Panc1 (cell line): ENCODE results near the gene MAP4K2. TPM values are rescaled to one million over a fixed set of nuclear protein-coding genes. Genes with fewer than 3 reads are reported as not detected.

ENCODE experiments used
- ATAC-seq: fragments of 200-7000 bp; cut with Tn5 transposase; 2 replicates; pipeline ENCODE4 v1.9.1; 2020; ENCODE audit warnings: mild to moderate bottlenecking, moderate library complexity
- BruUV-seq: library from RNA; stranded (reverse); fragments of 400-500 nt; replicated peaks from 2 replicates; lab custom pipeline; 2021; lab: Mats Ljungman, UMichigan
- CTCF ChIA-PET: fragments of 300-600 bp; sonication (Branson Sonifier 250); formaldehyde crosslinking; loops from one replicate; lab custom pipeline; 2022; ENCODE audit warnings: antibody characterized with exemption; lab: Charles Lee
- POLR2A ChIA-PET: fragments of 300-600 bp; sonication (Branson Sonifier 250); formaldehyde crosslinking; loops from one replicate; lab custom pipeline; 2022; ENCODE audit warnings: antibody characterized with exemption; lab: Charles Lee
- DNase-seq: peaks from one replicate; pipeline ENCODE4 v3.0.0-alpha.2; 2010; ENCODE audit warnings: low read depth, low spot score
- H3K27ac ChIP-seq: 2 replicates; pipeline ENCODE4 v1.5.1; 2011; ENCODE audit warnings: mild to moderate bottlenecking, low read length, inconsistent platforms
- H3K27me3 ChIP-seq: fragments of 200-500 bp; sonication (Bioruptor generic); 2 replicates; pipeline ENCODE4 v1.6.0; 2014; ENCODE audit warnings: low read length, inconsistent platforms; ENCODE audit not compliant: control insufficient read depth, insufficient read depth
- H3K36me3 ChIP-seq: fragments of 200-500 bp; sonication (Bioruptor generic); 2 replicates; pipeline ENCODE4 v1.5.1; 2014; ENCODE audit warnings: inconsistent platforms, mild to moderate bottlenecking, low read length, moderate library complexity; ENCODE audit not compliant: control insufficient read depth, insufficient read depth
- H3K4me1 ChIP-seq: 2 replicates; pipeline ENCODE4 v1.5.1; 2011; ENCODE audit warnings: inconsistent platforms, mild to moderate bottlenecking, low read length, moderate library complexity; ENCODE audit not compliant: control insufficient read depth, insufficient read depth
- H3K4me3 ChIP-seq, 2 experiments: 2 replicates each; pipeline ENCODE4 v1.5.1; 2011 to 2012; ENCODE audit warnings: low read depth in 2 of 2, low read length in 2 of 2, mild to moderate bottlenecking in 2 of 2, inconsistent platforms in 1 of 2, moderate library complexity in 1 of 2
- H3K9me3 ChIP-seq: fragments of 200-500 bp; sonication (Bioruptor generic); 2 replicates; pipeline ENCODE4 v1.5.1; 2014; ENCODE audit warnings: low read depth, mild to moderate bottlenecking, inconsistent platforms, low read length, moderate library complexity; ENCODE audit not compliant: control insufficient read depth, insufficient read depth
- POLR2AphosphoS5 ChIP-seq: IDR thresholded peaks from 2 replicates; pipeline ENCODE4 v1.6.1; 2012; ENCODE audit warnings: mild to moderate bottlenecking, low read depth, low read length, moderate library complexity
- SIN3A ChIP-seq: IDR thresholded peaks from 2 replicates; pipeline ENCODE4 v1.6.1; 2012; ENCODE audit warnings: low read depth, mild to moderate bottlenecking, low read length, moderate library complexity, borderline replicate concordance; ENCODE audit not compliant: insufficient read depth
- TCF7L2 ChIP-seq: IDR thresholded peaks from 2 replicates; pipeline ENCODE4 v1.6.1; 2011; ENCODE audit warnings: mild to moderate bottlenecking, low read depth, low read length, inconsistent platforms
- in situ Hi-C: cut with HindIII; loops from 2 replicates; pipeline ENCODE4 v1.10.0; 2016; ENCODE audit warnings: low sequenced_read_pairs, low pct_unique_long_range_greater_than_20kb
- intact Hi-C: fragments of 100-400 bp; cut with micrococcal nuclease; formaldehyde crosslinking; loops from one replicate; pipeline ENCODE4 v1.10.0; 2022; ENCODE audit not compliant: unreplicated experiment
- total RNA-seq: library from RNA; stranded (reverse); gene quantifications from one replicate; pipeline ENCODE4 v1.2.1, GENCODE V29; 2021; ENCODE audit not compliant: unreplicated experiment
- TF ChIP-seq, protein P1 (sequence below), 2 experiments: IDR thresholded peaks; 2 replicates each; pipeline ENCODE4 v1.6.1; 2011 to 2012; ENCODE audit warnings: low read depth in 2 of 2, control low read depth in 1 of 2, low read length in 1 of 2, mild to moderate bottlenecking in 1 of 2, moderate library complexity in 1 of 2; ENCODE audit not compliant: insufficient read depth in 1 of 2
- TF ChIP-seq, protein P2 (sequence below): fragments of 450-650 bp; IDR thresholded peaks from 2 replicates; pipeline ENCODE4 v1.5.1; 2017; ENCODE audit warnings: mild to moderate bottlenecking

Gene MAP4K2
- total RNA-seq, 1 experiment from 2014 or later: 46.4 TPM

DNA sequence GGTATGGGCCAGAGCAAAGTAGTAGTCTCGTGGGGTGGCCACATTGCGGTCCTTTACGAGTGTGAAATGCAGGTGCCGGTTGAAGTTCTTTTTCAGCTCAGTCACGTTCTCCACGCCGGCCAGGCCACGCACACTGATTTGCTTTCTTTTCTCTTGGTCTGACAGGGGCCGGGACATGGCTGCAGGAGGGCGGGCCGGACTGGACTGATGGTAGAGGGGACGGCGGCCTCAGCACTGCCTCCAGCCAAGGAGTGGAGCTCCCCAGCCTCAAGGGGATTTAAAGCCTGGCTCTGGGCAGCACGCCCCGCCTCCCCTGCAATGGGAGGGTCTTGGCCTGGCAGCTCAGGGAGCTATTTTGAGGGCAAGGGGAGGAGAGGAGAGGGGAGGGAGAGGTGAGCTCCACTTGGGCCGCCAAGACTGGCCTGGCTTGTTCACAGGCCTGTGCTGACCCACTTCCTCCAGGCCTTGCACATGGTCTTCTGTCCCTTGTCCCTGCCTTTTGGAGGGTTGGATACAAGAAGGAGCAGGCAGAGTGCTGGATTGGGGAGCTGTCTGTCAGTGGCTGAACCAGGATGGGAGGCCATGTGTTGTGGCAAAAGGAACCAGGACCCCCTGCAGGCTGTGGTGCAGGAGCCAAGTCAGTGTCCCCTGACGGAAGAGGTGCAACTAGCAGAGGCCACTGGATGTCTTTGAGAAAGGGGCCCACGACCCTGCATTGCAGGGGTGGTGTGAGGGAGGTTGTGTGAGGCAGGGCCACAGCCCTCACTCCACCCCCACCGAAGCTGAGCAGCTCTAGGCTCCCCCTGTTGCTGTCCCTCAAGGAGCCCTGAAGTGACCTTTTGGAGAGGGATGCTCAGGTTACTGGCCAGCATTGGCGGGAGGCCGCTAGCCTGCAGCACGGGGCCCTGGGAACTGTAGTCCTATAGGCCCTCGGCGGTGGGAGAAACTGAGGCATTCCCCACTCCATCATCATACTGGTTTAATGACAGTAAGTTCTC, 43.0 kb downstream of the MAP4K2 start, which contains the start of gene PYGM:
PYGM (minus strand) TSS at position 253 of the 998 bp plus-strand sequence; CDS start at position 177, 76 bp downstream.
- peak; percentile 44 for ATAC-seq
- BruUV-seq: no TSS peak

DNA sequence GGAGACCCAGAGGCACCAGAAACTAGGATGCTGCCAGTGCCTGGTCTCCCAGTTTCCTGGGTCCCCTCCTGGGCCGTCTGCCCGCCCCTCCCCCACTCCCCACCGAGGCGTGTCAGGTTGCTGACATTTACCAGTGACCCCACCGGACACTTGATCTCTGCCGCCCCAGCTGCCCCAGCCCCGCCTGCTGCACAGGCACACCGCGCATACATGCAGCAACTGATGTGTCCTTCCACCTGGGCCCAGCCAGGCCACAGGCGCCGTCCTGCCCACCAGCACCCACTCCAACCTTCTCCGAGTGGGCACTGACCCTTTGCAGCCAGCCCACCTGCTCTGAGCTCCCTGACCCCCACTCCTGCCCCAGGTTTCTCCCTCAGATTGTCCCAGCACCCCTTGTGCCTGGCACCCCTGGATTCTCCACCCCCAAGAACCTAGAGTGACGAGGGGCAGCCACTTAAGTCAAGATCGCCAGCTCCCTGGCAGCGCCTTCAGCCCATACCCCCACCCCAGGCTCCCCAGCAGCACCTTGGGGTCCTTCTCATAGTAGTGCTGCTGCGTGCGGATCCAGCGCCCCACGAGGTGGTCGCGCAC, 43.8 kb downstream of the MAP4K2 start:
- DNase-seq: no peak
- intact Hi-C loops (no loop called here), in situ Hi-C loops (no loop called here)
- no TSS peak for BruUV-seq
- TF ChIP-seq, protein P1, sequence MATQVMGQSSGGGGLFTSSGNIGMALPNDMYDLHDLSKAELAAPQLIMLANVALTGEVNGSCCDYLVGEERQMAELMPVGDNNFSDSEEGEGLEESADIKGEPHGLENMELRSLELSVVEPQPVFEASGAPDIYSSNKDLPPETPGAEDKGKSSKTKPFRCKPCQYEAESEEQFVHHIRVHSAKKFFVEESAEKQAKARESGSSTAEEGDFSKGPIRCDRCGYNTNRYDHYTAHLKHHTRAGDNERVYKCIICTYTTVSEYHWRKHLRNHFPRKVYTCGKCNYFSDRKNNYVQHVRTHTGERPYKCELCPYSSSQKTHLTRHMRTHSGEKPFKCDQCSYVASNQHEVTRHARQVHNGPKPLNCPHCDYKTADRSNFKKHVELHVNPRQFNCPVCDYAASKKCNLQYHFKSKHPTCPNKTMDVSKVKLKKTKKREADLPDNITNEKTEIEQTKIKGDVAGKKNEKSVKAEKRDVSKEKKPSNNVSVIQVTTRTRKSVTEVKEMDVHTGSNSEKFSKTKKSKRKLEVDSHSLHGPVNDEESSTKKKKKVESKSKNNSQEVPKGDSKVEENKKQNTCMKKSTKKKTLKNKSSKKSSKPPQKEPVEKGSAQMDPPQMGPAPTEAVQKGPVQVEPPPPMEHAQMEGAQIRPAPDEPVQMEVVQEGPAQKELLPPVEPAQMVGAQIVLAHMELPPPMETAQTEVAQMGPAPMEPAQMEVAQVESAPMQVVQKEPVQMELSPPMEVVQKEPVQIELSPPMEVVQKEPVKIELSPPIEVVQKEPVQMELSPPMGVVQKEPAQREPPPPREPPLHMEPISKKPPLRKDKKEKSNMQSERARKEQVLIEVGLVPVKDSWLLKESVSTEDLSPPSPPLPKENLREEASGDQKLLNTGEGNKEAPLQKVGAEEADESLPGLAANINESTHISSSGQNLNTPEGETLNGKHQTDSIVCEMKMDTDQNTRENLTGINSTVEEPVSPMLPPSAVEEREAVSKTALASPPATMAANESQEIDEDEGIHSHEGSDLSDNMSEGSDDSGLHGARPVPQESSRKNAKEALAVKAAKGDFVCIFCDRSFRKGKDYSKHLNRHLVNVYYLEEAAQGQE (IDR thresholded peaks at IDR 0.05; ENCODE audit: insufficient read depth in 1 of 2, low read depth in 2 of 2, low read length in 1 of 2): no peak
- TF ChIP-seq TCF7L2 (no peak), POLR2AphosphoS5 (no peak)
- TF ChIP-seq, protein P2, sequence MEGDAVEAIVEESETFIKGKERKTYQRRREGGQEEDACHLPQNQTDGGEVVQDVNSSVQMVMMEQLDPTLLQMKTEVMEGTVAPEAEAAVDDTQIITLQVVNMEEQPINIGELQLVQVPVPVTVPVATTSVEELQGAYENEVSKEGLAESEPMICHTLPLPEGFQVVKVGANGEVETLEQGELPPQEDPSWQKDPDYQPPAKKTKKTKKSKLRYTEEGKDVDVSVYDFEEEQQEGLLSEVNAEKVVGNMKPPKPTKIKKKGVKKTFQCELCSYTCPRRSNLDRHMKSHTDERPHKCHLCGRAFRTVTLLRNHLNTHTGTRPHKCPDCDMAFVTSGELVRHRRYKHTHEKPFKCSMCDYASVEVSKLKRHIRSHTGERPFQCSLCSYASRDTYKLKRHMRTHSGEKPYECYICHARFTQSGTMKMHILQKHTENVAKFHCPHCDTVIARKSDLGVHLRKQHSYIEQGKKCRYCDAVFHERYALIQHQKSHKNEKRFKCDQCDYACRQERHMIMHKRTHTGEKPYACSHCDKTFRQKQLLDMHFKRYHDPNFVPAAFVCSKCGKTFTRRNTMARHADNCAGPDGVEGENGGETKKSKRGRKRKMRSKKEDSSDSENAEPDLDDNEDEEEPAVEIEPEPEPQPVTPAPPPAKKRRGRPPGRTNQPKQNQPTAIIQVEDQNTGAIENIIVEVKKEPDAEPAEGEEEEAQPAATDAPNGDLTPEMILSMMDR: no peak
- H3K27me3 ChIP-seq: no peaks in the 10 kb centered on the region
- no peak for ATAC-seq
- POLR2A ChIA-PET: no interaction called here
- H3K9me3 ChIP-seq: no peaks in the 10 kb centered on the region
- H3K4me3 ChIP-seq: no peak overlapping the region
- no peak overlapping the region for H3K27ac ChIP-seq
- H3K4me1 ChIP-seq: peaks cover 18% of the 10 kb centered on the region
- CTCF ChIA-PET: interaction anchor here (2.1 kb wide), 1 partner anchor 16 kb away, joined by 7 read pairs; the partner anchor contains the start of gene RASGRP2
- H3K36me3 ChIP-seq: no peaks in the 10 kb centered on the region

More for the DNA sequence above, 43.0 kb downstream of the MAP4K2 start, which contains the start of gene PYGM:
- DNase-seq: no peak
- H3K4me1 ChIP-seq: peaks cover 25% of the 10 kb centered on the region
- intact Hi-C loops (no loop called here), in situ Hi-C loops (no loop called here)
- ChIA-PET POLR2A (interaction anchor here (1.0 kb wide), 1 partner anchor 18 kb away, joined by 3 read pairs; the partner anchor contains the start of gene SF1), CTCF (interaction anchor here (0.5 to 2.1 kb wide), 2 partner anchors 16 to 404 kb away, joined by 7 to 17 read pairs; partner anchors contain the start of gene RASGRP2)
- H3K36me3 ChIP-seq: peaks cover 5% of the 10 kb centered on the region
- H3K27me3 ChIP-seq: no peaks in the 10 kb centered on the region
- no peak for TF ChIP-seq SIN3A
- no peak for TF ChIP-seq TCF7L2
- TF ChIP-seq, protein P1 (IDR thresholded peaks at IDR 0.05; ENCODE audit: insufficient read depth in 1 of 2, low read depth in 2 of 2, low read length in 1 of 2): no peak
- TF ChIP-seq, protein P2: no peak
- TF ChIP-seq POLR2AphosphoS5: no peak; the same call in 1 of the 2 replicates
- H3K4me3 ChIP-seq: no peak within 1 kb of the TSS
- no peaks in the 10 kb centered on the region for H3K9me3 ChIP-seq
- no peak within 1 kb of the TSS for H3K27ac ChIP-seq
